Omental fat pad (tissue), 4 donors: ENCODE results near the gene ANGPTL4. TPM values are rescaled to one million over a fixed set of nuclear protein-coding genes. Genes with fewer than 3 reads are reported as not detected.
"Not testable (repeated sequence)": the region's sequence is repeated elsewhere in the genome, so short reads cannot be mapped to it uniquely, and the experiment has no call there.

Experiments
- ATAC-seq: fragments of 150-250 bp; one replicate; pipeline ENCODE4 v1.9.1; 2016; ENCODE audit warnings: mild to moderate bottlenecking, moderate library complexity; ENCODE audit not compliant: low FRiP score
- DNase-seq: peaks from one replicate; pipeline ENCODE4 v3.0.0-alpha.2; 2019; ENCODE audit warnings: low spot score
- total RNA-seq, 4 donors: library from RNA; depleted of rRNA; stranded (reverse); fragments of >200 nt; gene quantifications; one replicate each; pipeline ENCODE4 v1.1.0, GENCODE V29; 2016
- TF ChIP-seq, protein P1 (sequence below), 3 donors: fragments of 450-650 bp; IDR thresholded peaks; one replicate each; pipeline ENCODE4 v1.5.1; 2016 to 2017; ENCODE audit warnings: antibody characterized with exemption in 3 of 3, mild to moderate bottlenecking in 3 of 3, moderate library complexity in 2 of 3

Gene ANGPTL4
- total RNA-seq, 4 donors from 2014 or later, result 62.6 to 405 (median 250) TPM

DNA sequence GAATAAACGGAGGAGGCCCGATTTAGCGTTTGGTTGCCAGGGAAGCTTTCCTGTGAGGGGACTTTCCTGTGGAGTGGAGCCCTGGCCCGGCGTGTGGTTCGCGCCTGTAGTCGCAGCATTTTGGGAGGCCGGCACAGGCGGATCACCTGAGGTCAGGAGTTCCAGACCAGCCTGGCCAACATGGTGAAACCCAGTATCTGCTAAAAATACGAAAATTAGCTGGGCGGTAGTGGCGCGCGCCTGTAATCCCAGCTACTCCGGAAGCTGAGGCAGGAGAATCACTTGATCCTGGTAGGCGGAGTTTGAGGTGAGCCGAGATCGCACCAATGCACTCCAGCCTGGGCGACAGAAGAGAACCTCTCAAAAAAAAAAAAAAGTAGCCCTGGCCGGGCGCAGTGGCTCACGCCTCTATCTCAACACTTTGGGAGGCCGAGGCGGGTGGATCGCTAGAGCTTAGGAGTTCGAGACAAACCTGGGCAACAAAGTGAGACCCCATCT is 27.8 kb upstream of the ANGPTL4 start:
- DNase-seq (no peak), ATAC-seq (no peak)
- TF ChIP-seq, protein P1, sequence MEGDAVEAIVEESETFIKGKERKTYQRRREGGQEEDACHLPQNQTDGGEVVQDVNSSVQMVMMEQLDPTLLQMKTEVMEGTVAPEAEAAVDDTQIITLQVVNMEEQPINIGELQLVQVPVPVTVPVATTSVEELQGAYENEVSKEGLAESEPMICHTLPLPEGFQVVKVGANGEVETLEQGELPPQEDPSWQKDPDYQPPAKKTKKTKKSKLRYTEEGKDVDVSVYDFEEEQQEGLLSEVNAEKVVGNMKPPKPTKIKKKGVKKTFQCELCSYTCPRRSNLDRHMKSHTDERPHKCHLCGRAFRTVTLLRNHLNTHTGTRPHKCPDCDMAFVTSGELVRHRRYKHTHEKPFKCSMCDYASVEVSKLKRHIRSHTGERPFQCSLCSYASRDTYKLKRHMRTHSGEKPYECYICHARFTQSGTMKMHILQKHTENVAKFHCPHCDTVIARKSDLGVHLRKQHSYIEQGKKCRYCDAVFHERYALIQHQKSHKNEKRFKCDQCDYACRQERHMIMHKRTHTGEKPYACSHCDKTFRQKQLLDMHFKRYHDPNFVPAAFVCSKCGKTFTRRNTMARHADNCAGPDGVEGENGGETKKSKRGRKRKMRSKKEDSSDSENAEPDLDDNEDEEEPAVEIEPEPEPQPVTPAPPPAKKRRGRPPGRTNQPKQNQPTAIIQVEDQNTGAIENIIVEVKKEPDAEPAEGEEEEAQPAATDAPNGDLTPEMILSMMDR (IDR thresholded peaks at IDR 0.05), result no peak

DNA sequence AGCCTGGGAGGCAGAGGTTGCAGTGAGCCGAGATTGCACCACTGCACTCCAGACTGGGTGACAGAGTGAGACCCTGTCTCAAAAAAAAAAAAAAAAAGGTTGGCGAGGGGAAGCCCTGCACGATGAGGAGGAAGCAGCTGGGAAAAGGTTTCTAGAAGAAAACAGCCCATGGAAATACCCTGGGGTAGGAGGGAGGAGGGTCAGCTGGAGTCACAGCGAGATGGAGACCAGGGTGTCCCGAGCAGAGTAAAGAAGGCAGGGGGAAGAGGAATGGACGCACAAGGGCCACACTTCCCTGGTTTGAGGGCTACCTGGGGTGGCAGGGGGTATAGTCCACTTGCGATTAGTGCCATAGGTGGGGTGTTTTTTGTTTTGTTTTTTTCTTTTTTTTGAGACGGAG is 27.3 kb upstream of the ANGPTL4 start:
- TF ChIP-seq, protein P1 (IDR thresholded peaks at IDR 0.05), result no peak
- no peak for ATAC-seq
- DNase-seq, result no peak

DNA sequence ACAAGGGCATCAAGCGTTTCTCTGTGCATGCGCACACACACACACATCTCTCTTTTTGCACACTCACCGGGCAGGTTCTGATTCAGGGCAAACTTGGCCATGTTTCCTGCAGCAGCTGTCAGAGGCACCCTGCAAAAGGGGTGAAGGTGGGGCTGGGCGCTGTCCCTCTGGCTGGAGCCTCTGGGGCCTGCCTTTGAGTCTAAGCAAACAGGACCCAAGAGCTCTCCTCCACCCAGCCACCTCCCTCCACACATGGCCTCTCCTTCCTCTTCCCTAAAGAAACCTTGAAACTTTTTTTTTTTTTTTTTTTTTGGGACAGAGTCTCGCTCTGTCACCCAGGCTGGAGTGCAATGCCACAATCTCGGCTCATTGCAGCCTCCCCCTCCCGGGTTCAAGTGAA is 26.2 kb upstream of the ANGPTL4 start:
- DNase-seq (no peak), ATAC-seq (no peak)
- TF ChIP-seq, protein P1 (IDR thresholded peaks at IDR 0.05), result no peak

DNA sequence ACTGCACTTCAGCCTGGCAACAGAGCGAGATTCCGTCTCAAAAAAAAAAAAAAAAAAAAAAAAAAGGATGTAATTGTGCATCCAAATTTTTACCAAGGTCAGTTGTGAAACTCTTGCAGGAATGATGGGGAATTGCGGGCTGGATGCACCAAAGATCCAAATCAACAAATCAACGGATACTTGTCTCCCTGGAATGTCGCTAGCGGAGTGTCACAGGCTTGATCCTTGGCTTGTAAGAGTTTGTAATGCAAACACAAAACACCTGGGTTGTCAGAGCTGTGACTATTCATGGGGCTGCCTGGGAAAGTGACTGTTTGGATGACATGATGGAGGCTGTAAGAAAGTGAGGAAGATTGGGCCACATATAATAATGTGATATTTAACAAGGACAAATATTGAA is 25.1 kb upstream of the ANGPTL4 start:
- ATAC-seq (no peak), DNase-seq (no peak)
- TF ChIP-seq, protein P1 (IDR thresholded peaks at IDR 0.05), result no peak

DNA sequence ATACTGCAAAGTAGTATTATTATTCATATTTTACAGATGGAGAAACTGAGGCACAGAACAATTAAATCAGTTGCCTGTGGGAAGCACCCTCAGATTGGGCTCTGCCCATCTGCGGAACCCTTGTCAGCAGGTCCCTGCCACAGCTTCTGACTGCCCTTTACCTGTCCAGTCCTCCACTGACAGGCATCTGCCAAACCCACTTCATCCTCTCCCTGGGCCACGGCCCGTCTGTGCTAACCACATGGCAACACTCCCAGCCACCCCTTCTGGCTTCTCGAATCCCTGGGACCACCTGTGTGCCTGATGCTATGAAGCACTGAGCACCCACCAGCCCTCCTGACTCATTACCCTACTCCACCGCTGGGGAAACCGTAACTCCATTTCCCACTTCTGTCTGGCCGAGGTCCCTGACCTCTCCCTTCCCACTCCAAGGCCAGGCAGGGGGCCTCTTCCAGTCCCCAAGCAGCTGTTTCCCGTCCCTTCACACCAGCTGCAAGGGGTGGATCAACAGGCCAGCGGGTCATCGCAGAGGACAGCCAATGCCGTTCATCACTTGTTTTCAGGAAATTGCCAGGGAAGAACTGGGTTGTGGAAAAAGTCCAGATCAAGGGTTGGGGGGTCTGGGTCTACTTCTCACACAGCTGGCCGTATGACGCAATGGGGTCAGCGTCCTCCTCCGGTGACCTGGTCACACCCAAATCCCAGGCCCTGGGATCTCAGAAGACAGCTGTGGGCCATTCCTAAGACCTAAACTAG is 23.4 kb upstream of the ANGPTL4 start:
- DNase-seq, result no peak
- TF ChIP-seq, protein P1 (IDR thresholded peaks at IDR 0.05), result no peak
- ATAC-seq, result peak; percentile 27

DNA sequence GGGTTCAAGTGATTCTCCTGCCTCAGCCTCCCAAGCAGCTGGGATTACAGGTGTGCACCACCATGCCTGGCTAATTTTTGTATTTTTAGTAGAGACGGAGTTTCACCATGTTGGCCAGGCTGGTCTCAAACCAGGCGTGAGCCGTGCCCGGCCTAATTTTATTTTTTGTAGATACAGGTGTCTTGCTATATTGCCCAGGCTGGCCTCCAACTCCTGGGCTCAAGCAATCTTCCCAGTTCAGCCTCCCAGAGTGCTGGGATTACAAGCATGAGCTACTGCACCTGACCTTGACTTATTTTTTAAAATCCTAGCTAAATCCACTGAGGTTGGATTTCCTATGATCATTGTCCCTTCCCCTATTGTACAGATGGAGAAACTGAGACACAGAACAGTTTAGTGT is 22.5 kb upstream of the ANGPTL4 start:
- DNase-seq, ATAC-seq: not testable (repeated sequence)

DNA sequence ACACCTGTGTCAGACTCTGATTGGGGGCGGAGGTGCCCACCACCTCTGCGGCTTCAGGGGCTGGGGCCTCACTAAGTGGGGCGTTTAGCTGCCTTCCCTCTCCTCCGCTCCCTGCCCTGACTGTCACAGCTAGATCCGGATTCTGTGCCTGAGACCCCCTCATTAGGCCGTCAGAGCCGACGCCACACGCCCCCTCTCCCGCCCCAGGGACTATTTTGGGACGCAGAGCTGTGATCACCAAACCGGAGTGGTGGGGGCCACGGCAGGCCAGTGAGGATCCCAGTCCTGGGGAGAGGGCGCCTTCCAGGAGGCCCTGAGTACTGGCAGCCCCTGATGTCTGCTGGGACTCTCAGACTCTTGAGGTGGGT is 21.7 kb upstream of the ANGPTL4 start:
- TF ChIP-seq, protein P1 (IDR thresholded peaks at IDR 0.05), result no peak
- DNase-seq, result no peak
- no peak for ATAC-seq
